HG03432 (cell line): ENCODE results near the gene SART3.
"Not testable (repeated sequence)": the region's sequence is repeated elsewhere in the genome, so short reads cannot be mapped to it uniquely, and the experiment has no call there.

Source experiments
- ATAC-seq: cut with Tn5 transposase; IDR thresholded peaks from one replicate; pipeline ENCODE4 v1.9.1; 2021; ENCODE audit warnings: mild to moderate bottlenecking, moderate library complexity; ENCODE audit not compliant: unreplicated experiment

Gene SART3

DNA sequence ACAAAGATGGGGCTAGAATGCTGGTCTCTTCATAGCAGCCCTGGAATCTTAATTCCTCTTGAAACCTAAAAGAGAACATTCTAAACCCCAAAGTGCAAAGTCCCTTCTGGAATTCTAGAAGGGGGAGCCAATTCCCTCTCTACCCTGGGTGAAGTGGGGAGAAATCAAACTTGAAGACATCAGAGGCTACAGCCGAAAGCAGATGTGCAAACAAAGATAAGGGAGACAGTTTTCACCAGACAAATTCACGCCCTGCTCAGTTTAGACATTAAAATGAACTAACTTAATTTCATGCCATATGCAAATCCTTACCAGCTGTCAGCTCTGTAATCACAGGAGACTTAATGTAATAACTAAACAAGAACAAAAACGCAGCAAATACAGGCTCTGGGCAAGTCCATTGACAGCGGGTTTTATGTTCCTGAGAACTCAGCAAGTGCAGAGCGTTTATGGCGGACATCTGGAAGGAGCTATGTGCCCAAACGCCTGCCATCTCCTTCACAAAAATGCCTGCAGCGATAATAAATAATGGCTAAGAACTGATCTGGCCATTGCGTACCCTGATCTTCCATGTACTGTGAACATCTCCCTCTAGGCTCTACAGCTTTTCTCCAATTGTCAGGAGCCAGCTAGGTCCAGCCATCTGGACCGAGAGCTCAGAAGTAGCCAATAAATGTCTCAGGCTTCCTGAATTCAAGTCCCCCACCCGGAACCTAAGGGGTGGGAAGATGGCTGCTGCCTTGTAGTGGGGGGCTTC lies 65.0 kb downstream of the SART3 start:
- ATAC-seq: no peak

DNA sequence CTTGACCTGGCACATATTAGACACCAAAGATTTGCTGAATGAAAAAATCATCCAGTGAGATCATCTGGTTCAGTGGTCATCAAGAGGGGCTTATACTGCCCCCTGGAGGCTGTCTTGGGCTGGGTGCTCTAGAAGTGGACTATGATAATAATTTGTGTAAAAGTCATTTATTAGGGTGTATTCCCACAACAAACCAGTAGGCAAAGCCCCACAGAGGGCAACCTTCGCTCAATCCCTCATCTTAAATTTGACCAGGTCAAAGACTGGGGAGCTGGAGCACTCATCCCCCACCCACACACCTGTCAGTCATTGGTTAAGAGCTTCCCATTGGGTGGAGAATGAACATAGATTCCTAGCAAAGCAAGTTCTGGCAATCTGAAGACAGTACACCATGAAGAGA lies 65.9 kb downstream of the SART3 start:
- no peak for ATAC-seq

DNA sequence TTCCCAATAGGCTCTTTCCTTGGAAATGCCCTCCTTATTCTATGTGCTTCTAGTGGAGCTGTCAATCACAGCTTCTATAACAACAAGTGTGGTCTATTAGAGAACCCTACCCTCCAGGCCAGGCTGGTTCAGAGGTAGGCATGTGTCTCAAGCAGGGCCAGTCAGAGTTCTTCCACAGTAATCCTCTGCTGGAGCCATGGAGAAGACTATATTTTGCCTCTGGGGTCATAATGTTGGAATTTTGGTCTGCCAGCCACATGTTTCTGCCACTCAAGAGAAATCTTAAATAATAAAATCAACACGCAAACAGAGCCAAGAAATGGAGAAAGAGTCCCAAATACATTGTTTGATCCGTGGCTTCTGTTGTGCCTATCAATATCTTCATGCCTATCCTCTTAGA lies 69.7 kb downstream of the SART3 start:
- ATAC-seq: no peak

DNA sequence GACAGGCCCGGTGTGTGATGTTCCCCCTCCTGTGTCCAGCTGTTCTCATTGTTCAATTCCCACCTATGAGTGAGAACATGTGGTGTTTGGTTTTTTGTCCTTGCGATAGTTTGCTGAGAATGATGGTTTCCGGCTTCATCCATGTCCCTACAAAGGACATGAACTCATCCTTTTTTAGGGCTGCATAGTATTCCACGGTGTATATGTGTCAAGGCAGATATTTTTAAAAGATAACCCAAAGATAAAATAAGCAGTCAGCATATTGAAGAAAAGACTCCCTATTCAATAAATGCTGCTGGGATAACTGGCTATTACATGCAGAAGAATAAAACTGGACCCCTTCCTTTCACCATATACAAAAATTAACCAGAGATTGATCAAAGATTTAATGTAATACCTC lies 73.9 kb downstream of the SART3 start:
- not testable (repeated sequence) for ATAC-seq

DNA sequence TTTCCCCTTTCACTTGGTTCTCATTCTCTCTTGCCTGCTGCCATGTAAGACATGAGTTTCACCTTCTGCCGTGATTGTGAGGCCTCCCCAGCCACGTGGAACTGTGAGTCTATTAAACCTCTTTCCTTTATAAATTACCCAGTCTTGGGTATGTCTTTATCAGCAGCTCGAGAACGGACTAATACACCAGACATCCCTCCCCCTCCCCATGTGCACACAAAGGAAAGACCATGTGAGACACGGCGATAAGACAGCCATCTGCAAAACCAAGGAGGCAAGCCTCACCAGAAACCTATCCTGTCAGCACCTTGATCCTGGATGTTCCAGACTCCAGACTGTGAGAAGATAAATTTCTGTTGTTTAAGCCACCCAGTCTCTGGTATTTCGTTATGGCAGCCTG lies 75.6 kb downstream of the SART3 start:
- not testable (repeated sequence) for ATAC-seq

DNA sequence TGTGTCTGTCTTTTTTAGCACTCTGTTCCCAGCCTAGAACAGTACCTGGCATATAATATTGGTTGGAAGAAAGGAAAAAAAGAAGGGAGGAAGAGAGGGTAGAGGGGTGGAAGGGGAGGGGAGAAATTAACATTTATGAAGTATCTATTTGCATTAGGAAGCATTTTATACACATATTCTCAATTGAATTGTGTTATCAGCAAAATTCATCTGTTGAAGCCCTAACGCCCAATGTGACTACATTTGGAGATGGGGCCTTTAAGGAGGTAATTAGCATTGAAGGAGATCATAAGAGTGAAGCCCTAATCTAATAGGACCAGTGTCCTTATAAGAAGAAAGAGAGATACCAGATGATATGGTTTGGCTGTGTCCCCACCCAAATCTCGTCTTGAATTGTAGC lies 76.1 kb downstream of the SART3 start:
- no peak for ATAC-seq

DNA sequence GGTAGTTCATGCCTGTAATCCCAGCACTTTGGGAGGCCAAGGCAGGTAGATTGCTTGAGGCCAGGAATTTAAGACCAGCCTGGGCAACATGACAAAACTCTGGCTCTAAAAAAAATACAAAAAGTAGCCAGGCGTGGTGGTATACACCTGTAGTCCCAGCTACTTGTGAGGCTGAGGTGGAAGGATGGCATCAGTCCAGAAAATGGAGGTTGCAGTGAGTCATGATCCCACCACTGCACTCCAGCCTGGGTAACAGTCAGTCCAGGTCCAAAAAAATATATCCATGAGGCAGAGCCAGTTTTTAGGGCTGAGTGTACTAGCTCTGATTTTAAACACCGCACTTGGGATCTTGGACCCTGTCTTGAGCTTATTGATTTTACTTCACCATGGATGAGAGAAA lies 76.5 kb downstream of the SART3 start:
- ATAC-seq: no peak

DNA sequence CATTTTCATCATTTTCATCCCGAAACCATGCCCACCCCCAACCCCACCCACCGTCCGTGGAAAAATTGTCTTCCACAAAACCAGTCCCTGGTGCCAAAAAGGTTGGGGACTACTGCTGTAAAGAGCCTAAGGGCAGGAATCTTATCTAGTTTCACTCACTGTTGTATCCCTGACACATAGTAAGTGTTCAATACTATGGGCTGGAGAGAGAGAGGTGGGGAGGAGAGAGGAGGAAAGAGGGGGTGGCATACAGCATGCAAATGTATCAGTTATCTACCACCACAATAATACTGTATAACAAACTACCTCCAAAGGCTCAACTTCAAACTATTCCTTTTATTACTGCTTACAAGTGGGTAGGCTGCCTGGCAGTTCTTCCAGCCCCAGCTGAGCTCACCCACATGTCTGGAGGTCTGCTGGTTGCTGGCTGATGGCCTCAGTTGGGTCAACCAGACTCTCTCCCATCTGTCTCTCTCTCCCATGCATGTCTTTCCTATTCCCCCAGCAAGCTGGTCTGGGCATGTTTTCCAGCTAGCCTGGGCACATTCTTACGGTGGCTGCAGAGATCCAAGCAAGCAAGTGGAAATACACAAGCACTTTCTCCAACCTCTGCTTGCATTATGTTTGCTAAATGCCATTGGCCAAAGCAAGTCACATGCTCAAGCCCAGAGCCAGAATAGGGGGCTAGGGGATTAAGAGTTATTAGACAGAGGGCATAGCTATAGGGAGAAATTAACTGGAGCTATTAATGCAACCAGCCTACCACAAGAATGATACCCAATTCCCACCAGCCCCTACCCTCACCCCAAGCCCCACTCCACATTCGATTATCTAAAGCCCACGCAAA lies 77.5 kb downstream of the SART3 start:
- no peak for ATAC-seq

DNA sequence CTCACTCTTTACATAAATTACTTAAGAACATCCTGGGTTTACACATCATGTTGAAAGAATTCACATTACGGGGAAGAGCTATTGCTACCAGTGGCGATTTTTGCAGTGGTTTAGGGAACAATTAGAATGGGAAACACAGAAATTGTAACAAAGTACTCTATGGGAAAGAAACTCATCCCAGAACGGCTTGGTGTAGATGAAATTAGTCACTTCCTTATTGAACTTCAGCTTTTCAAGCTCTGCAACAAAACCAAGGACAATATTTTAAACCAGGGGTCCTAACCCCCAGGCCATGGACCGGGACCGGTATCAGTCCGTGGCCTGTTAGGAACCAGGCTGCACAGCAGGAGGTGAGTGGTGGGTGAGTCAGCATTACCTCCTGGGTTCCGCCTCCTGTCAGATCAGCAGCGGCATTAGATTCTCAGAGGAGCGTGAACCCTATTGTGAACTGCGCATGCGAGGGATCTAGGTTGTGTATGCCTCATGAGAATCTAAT lies 78.2 kb downstream of the SART3 start:
- no peak for ATAC-seq

DNA sequence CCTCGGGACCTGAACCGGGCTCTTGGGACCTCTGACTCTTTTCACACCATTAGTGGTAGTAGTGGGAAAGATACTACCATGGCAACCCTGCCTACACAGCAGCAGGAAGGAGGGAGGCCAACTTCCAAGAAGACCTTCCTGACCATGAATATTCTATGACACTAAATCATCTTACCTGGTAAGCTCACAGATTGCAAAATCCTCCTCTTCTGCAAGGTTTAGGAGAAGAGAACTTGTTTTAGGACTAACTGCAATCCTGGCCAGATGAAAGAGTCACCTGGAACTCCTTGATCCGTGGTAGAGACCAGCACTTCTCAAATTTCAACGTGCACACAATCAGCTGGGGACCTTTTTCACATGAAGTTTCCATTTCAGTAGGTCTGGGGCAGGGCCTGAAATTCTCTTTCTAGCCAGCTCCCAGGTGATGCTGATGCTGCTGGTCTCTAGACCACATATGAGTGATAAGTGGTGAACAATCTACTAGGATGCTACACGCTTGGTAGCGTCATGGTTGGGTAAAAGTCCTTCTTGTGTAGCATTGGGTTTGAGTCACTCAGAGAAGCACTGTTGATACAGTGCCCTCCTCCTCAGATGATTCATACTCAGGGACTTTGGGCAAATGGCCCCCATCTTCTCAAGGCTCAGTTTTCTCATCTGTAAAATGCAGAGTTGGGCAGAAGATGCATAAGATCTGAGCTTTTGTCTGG lies 81.5 kb downstream of the SART3 start:
- no peak for ATAC-seq

DNA sequence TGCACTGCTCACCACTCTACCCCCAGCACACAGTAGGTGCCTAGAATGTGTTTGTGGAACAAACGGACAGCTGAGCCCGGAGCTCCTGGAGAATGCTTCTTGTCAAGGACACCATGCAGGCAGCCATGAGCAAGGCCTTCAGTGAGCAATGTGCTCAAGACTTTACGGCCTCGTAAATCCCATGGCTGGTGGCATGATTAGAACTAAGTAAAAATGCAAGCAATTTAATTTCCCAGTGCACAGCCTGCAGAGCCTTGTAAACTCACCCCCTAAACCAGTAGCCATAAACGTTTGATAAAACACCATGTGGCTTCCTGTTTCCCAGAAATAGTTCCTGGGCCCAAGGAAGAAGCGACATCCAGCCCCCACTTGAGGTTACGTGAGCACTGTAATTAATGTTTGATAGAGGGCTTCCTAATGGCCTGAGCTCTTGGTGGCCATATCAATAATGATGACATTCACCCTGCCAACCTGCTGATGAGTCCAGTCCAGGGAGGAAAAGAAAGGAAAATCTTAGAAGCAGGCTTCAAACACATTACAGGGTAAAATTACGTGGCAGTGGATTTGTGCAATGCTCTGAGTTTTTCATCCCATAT lies 82.3 kb downstream of the SART3 start:
- no peak for ATAC-seq

DNA sequence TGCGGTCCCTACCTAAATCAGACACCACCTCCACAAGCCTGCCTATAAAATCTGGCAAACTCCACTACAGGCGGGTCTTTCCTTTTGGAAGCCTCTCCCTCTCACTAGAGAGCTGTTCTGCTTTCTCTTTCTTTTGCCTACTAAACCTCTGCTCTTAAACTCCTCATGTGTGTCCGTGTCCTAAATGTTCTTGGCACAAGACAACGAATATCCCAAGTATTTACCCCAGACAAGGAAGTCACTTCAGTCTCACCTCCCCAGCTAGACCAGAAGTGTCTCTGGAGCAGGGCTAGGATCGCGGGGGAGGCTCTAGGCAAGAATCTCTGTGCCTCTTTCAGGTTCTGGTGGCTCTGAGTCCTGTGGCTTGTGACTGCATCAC lies 83.1 kb downstream of the SART3 start:
- no peak for ATAC-seq

DNA sequence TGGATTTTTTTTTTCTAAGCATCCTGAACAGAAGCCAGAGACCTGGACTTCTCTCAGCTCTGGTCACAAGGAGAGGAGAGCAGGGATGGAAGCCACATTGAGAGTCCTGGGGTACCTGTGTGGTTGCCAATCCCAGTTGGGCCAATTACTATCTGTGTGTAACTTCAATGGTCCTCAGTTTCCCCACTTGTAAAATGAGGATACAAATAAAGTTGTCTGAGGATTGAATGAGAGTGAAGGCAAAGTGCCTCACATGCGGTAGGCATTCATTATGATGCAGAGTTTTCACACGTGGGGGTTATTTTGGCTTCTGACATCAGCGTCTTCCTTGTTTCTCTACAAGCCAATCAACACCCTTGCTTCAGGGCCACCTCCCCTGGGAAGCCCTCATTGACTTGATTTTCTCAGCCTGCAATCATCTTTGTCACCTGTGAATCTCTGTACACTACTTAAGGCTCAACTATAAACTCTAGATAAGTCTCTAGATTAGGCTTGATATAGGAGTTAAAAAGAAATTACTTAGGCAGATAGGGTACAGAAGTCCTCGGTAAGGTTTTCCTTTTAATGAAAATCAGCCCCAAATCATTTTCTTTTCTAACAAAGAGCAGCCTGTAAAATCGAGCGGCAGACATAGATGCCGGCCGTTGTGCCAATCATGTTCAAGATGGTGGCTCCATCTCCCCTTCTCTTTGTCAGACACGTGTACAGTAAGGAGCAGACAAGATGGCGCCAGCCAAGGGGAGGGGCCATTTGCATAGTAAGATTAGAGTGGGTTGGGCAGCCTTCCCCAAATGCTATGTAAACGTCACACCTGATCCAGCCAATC lies 83.7 kb downstream of the SART3 start:
- no peak for ATAC-seq

DNA sequence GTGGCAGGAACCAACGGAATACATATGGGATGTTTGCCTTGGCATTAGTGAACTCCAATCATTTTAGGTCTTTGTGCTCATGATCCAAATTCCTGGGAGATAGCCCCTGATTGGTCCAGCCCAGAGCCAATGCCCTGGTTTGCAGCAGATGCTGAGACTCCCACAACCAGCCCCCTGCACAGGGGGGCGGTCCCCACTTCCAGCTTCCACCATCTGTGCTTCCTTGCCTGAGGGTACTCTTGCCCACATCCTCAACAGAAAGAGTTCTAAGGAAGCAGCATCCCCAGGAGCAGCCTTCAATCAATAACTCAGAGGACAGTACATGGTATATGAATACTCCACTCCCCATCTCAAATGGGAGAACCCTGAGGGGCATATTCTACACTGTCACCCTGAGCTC lies 85.6 kb downstream of the SART3 start:
- no peak for ATAC-seq

DNA sequence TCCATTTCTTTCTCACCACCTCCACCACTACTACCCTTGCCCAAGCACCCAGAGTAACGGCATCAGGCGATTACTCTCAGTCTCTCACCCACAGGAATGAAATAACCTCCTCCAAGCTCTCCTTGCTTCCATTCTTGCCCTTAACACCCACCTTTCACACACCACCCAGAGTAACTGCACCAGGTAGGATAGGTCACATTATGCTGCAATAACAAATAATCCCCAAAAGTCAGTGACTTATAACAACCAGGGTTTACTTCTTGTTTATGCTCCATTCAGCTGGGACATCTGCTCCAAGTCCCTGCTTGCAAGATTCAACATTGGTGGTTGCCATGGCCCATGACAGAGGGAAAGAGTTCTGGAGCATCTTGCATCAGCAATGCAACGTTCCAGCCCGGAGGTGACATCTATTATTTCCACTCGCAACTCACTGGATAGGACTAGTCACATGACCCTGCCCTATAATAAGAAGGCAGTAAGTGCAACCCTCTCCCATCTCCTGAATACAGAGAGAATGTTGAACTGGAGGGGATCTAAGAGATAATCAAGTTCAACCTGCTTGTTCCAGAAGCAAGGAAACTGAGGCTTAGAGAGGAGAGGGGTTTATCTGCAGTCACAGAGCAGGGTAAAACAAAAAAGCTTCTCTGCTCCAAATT lies 87.4 kb downstream of the SART3 start:
- no peak for ATAC-seq
